ENCODE data around the gene SRP72. TPM values are rescaled to one million over a fixed set of nuclear protein-coding genes. Genes with fewer than 3 reads are reported as not detected.
"Not testable (repeated sequence)": the region's sequence is repeated elsewhere in the genome, so short reads cannot be mapped to it uniquely, and the experiment has no call there.

Gene SRP72
- total and polyA plus RNA-seq, 5 experiments from 2014 or later = 124 to 174 (median 152) TPM

- ATAC-seq (no peak), DNase-seq (no peak)
- peaks cover 0 to 45% (median 9%) of the 10 kb centered on the region in 3 donors for H3K36me3 Mint-ChIP-seq
- H3K4me1 Mint-ChIP-seq = peaks cover 27 to 49% (median 35%) of the 10 kb centered on the region in 4 donors
- H3K9me3 Mint-ChIP-seq = no peaks in the 10 kb centered on the region
- POLR2A ChIA-PET = no interaction called here
- H3K27me3 Mint-ChIP-seq = no peaks in the 10 kb centered on the region
- no peak overlapping the region for H3K4me3 Mint-ChIP-seq
- no peak overlapping the region for H3K27ac Mint-ChIP-seq
Measured at GRCh38 chr4:56440983-56441382, 26.4 kb upstream of the SRP72 start.

- Mint-ChIP-seq H3K27ac (peak overlapping the region in 2 of 10 donors; percentile 1 to 53), H3K27me3 (no peaks in the 10 kb centered on the region), H3K36me3 (peaks cover 4 to 73% (median 21%) of the 10 kb centered on the region in 3 donors), H3K4me1 (peaks cover 13 to 27% (median 19%) of the 10 kb centered on the region in 4 donors), H3K9me3 (peaks cover 0 to 3% (median 0%) of the 10 kb centered on the region in 9 donors), H3K4me3 (no peak overlapping the region)
- DNase-seq (no peak), ATAC-seq (no peak)
- POLR2A ChIA-PET = interaction anchor here (1.0 to 2.0 kb wide), 2 partner anchors 9 to 21 kb away, joined by 3 to 5 read pairs; partner anchors contain the start of genes PAICS and PPAT
Measured at GRCh38 chr4:56444719-56445118, 22.7 kb upstream of the SRP72 start.

GRCh38 chr4:56445699-56446098 is 21.7 kb upstream of the SRP72 start:
- Mint-ChIP-seq H3K27ac (no peak overlapping the region), H3K4me3 (no peak overlapping the region), H3K4me1 (peaks cover 6 to 17% (median 12%) of the 10 kb centered on the region in 4 donors), H3K9me3 (peaks cover 0 to 3% (median 0%) of the 10 kb centered on the region in 9 donors), H3K36me3 (peaks cover 4 to 76% (median 21%) of the 10 kb centered on the region in 3 donors), H3K27me3 (no peaks in the 10 kb centered on the region)
- DNase-seq (no peak), ATAC-seq (no peak)
- POLR2A ChIA-PET = no interaction called here

GRCh38 chr4:56448301-56448700 is 19.1 kb upstream of the SRP72 start:
- H3K36me3 Mint-ChIP-seq = peaks cover 4 to 78% (median 20%) of the 10 kb centered on the region in 3 donors
- POLR2A ChIA-PET = interaction anchor here (1.0 kb wide), 1 partner anchor 15 kb away, joined by 4 read pairs; no protein-coding TSS in a partner anchor
- peaks cover 0 to 3% (median 0%) of the 10 kb centered on the region in 9 donors for H3K9me3 Mint-ChIP-seq
- H3K27me3 Mint-ChIP-seq = no peaks in the 10 kb centered on the region
- ATAC-seq = no peak
- peak overlapping the region in 1 of 10 donors; percentile 22 for H3K27ac Mint-ChIP-seq
- no peak for DNase-seq
- peaks cover 0 to 6% (median 4%) of the 10 kb centered on the region in 4 donors for H3K4me1 Mint-ChIP-seq
- no peak overlapping the region for H3K4me3 Mint-ChIP-seq

GRCh38 chr4:56449475-56449874 is 17.9 kb upstream of the SRP72 start:
- H3K27me3 Mint-ChIP-seq, H3K9me3 Mint-ChIP-seq, H3K4me1 Mint-ChIP-seq, H3K4me3 Mint-ChIP-seq, DNase-seq, ATAC-seq, H3K27ac Mint-ChIP-seq, POLR2A ChIA-PET: not testable (repeated sequence)
- peaks cover 4 to 81% (median 19%) of the 10 kb centered on the region in 3 donors for H3K36me3 Mint-ChIP-seq

- ATAC-seq (no peak), DNase-seq (no peak)
- Mint-ChIP-seq H3K27ac (peak overlapping the region in 1 of 10 donors; percentile 15), H3K9me3 (peaks cover 0 to 3% (median 0%) of the 10 kb centered on the region in 9 donors), H3K27me3 (no peaks in the 10 kb centered on the region), H3K4me3 (no peak overlapping the region), H3K36me3 (peaks cover 4 to 80% (median 19%) of the 10 kb centered on the region in 3 donors), H3K4me1 (peaks cover 0 to 6% (median 2%) of the 10 kb centered on the region in 4 donors)
- POLR2A ChIA-PET = no interaction called here
Measured at GRCh38 chr4:56450342-56450741, 17.1 kb upstream of the SRP72 start.

GRCh38 chr4:56460085-56460484 is 7.3 kb upstream of the SRP72 start:
- Mint-ChIP-seq H3K9me3 (no peaks in the 10 kb centered on the region), H3K36me3 (peaks cover 0 to 75% (median 8%) of the 10 kb centered on the region in 3 donors), H3K27me3 (no peaks in the 10 kb centered on the region), H3K27ac (peak overlapping the region in 3 of 10 donors; percentile 12 to 61 (median 42)), H3K4me3 (no peak overlapping the region), H3K4me1 (peaks cover 18 to 22% (median 20%) of the 10 kb centered on the region in 4 donors)
- DNase-seq (no peak), ATAC-seq (no peak)
- POLR2A ChIA-PET = no interaction called here

GRCh38 chr4:56462157-56462556 is 5.3 kb upstream of the SRP72 start:
- DNase-seq = no peak
- Mint-ChIP-seq H3K4me3 (no peak overlapping the region), H3K9me3 (no peaks in the 10 kb centered on the region), H3K36me3 (peaks cover 1 to 55% (median 8%) of the 10 kb centered on the region in 3 donors), H3K27ac (peak overlapping the region in 4 of 10 donors; percentile 3 to 45 (median 22)), H3K27me3 (no peaks in the 10 kb centered on the region), H3K4me1 (peaks cover 21 to 42% (median 40%) of the 10 kb centered on the region in 4 donors)
- POLR2A ChIA-PET = no interaction called here
- ATAC-seq = no peak

- Mint-ChIP-seq H3K4me1 (peaks cover 27 to 53% (median 52%) of the 10 kb centered on the region in 4 donors), H3K27ac (peak overlapping the region in 1 of 10 donors; percentile 51), H3K27me3 (no peaks in the 10 kb centered on the region), H3K36me3 (peaks cover 5 to 45% (median 8%) of the 10 kb centered on the region in 3 donors), H3K4me3 (no peak overlapping the region), H3K9me3 (no peaks in the 10 kb centered on the region)
- POLR2A ChIA-PET = no interaction called here
- DNase-seq (no peak), ATAC-seq (no peak)
Measured at GRCh38 chr4:56463711-56464110, 3.7 kb upstream of the SRP72 start.

- Mint-ChIP-seq H3K27ac (peak overlapping the region in 4 of 10 donors; percentile 3 to 21 (median 12)), H3K4me1 (peaks cover 29 to 62% (median 60%) of the 10 kb centered on the region in 4 donors), H3K27me3 (no peaks in the 10 kb centered on the region), H3K4me3 (peak overlapping the region in 9 of 10 donors; percentile 3 to 100 (median 19)), H3K9me3 (no peaks in the 10 kb centered on the region), H3K36me3 (peaks cover 5 to 37% (median 8%) of the 10 kb centered on the region in 3 donors)
- POLR2A ChIA-PET = interaction anchor here (1.0 to 5.4 kb wide), 2 partner anchors 28 to 443 kb away, joined by 9 to 85 read pairs; partner anchors contain the start of genes PAICS, PPAT and REST
- ATAC-seq (no peak), DNase-seq (no peak)
Measured at GRCh38 chr4:56464581-56464980, 2.8 kb upstream of the SRP72 start.

GRCh38 chr4:56465599-56466295 is 1.7 kb upstream of the SRP72 start:
- Mint-ChIP-seq H3K9me3 (no peaks in the 10 kb centered on the region), H3K36me3 (peaks cover 5 to 36% (median 11%) of the 10 kb centered on the region in 3 donors), H3K27ac (peak overlapping the region; percentile 24 to 100 (median 98)), H3K27me3 (no peaks in the 10 kb centered on the region), H3K4me1 (peaks cover 25 to 70% (median 66%) of the 10 kb centered on the region in 4 donors), H3K4me3 (peak overlapping the region; percentile 92 to 100 (median 99))
- DNase-seq (no peak), ATAC-seq (no peak)
- POLR2A ChIA-PET = interaction anchor here (0.6 to 5.4 kb wide), 7 partner anchors 22 to 611 kb away, joined by 3 to 85 read pairs (median 5); partner anchors contain the start of genes PAICS, PPAT and REST

- H3K9me3 Mint-ChIP-seq, H3K27me3 Mint-ChIP-seq, ATAC-seq: not testable (repeated sequence)
- Mint-ChIP-seq H3K4me3 (peak overlapping the region; percentile 92 to 100 (median 99)), H3K4me1 (peaks cover 25 to 70% (median 67%) of the 10 kb centered on the region in 4 donors), H3K36me3 (peaks cover 5 to 35% (median 11%) of the 10 kb centered on the region in 3 donors), H3K27ac (peak overlapping the region; percentile 94 to 100 (median 98))
- POLR2A ChIA-PET = interaction anchor here (0.6 to 5.4 kb wide), 4 partner anchors 23 to 185 kb away, joined by 3 to 85 read pairs (median 6); partner anchors contain the start of genes PAICS and PPAT
- DNase-seq = peak in 1 of 10 donors; percentile 4
Measured at GRCh38 chr4:56466296-56466761, 1.1 kb upstream of the SRP72 start.

All from naive thymus-derived CD8-positive, alpha-beta T cell (primary cell).